ENCODE measurements around the gene MRPL2. TPM values are rescaled to one million over a fixed set of nuclear protein-coding genes. Genes with fewer than 3 reads are reported as not detected.
A peak's percentile ranks its signal among the peaks of the same experiment; 100 is the strongest.

MRPL2 gene
- polyA plus RNA-seq, 1 donor (not counting 4 experiments of a cell fraction or from before 2014, with no cell fraction given), result 27.4 TPM

DNA sequence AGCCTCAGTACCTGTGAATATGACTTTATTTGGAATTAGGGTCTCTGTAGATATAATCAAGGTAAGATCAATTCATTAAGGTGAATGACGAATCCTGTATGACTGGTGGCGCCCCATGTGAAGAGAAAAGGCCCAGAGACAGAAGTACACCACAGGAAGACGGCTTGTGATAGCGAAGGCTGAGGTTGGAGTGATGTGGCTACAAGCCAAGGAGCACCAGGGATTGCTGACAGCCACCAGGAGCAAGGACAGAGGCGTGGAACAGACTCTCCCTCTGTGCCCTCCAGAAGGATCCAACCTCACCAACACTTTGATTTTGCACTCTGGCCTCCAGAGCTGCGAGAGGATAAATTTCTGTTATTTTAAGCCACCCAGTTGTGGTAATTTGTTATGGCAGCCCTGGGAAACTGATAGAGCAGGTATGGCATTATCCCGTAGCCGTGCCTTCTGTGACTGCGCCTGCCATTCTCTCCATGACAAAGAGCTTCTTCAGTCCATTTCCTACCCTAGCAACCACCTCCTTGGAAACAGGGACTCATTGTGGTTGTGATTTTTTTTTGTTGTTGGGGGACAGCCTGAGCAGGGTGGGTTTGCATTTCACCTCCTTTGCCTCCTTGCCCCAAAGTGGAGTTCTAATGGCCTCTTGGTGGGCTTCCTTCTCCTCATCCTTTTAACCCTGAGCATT is 46.4 kb upstream of the MRPL2 start:
- Histone ChIP-seq H3K4me1 (ENCODE audit: control insufficient read depth, extremely low read depth, insufficient read depth, low read length) (peaks cover 14% of the 10 kb centered on the region), H3K9me1 (ENCODE audit: control insufficient read depth, extremely low read depth, insufficient read depth, low read length) (no peaks in the 10 kb centered on the region), H3K4me3 (ENCODE audit: control insufficient read depth in 2 of 3, extremely low read depth in 1 of 3, insufficient read depth in 2 of 3, low read depth in 1 of 3, low read length in 3 of 3) (no peak overlapping the region), H3K27me3 (ENCODE audit: control insufficient read depth, extremely low read depth, insufficient read depth, low read length) (no peaks in the 10 kb centered on the region), H3K27ac (ENCODE audit: control insufficient read depth, insufficient read depth, low read length) (no peak overlapping the region), H3K9me3 (ENCODE audit: control insufficient read depth, low read depth, low read length) (no peaks in the 10 kb centered on the region), H4K20me1 (ENCODE audit: control insufficient read depth, extremely low read depth, insufficient read depth, low read length) (no peaks in the 10 kb centered on the region), H3K4me2 (ENCODE audit: control insufficient read depth, extremely low read depth, insufficient read depth, low read depth, low read length) (no peak overlapping the region), H3K9ac (ENCODE audit: control insufficient read depth, extremely low read depth, insufficient read depth, low read length) (no peak overlapping the region), H2AFZ (ENCODE audit: control insufficient read depth, low read length) (no peak overlapping the region), H3K36me3 (ENCODE audit: control insufficient read depth in 2 of 2, extremely low read depth in 1 of 2, insufficient read depth in 2 of 2, low read length in 2 of 2) (peaks cover 0 to 3% of the 10 kb centered on the region in 2 experiments), H3K79me2 (ENCODE audit: control insufficient read depth, insufficient read depth, low read length) (peaks cover 64% of the 10 kb centered on the region)
- dilution Hi-C loops (cut with MboI; ENCODE audit: extremely low pct_ligation_motif_present, low sequenced_read_pairs), result no loop called here
- DNase-seq (ENCODE audit: low read depth, low spot score) (no peak), FAIRE-seq (no peak)
- no peak for TF ChIP-seq EZH2 (IDR thresholded peaks at IDR 0.05; ENCODE audit: low read length)
- TF ChIP-seq, protein P1, sequence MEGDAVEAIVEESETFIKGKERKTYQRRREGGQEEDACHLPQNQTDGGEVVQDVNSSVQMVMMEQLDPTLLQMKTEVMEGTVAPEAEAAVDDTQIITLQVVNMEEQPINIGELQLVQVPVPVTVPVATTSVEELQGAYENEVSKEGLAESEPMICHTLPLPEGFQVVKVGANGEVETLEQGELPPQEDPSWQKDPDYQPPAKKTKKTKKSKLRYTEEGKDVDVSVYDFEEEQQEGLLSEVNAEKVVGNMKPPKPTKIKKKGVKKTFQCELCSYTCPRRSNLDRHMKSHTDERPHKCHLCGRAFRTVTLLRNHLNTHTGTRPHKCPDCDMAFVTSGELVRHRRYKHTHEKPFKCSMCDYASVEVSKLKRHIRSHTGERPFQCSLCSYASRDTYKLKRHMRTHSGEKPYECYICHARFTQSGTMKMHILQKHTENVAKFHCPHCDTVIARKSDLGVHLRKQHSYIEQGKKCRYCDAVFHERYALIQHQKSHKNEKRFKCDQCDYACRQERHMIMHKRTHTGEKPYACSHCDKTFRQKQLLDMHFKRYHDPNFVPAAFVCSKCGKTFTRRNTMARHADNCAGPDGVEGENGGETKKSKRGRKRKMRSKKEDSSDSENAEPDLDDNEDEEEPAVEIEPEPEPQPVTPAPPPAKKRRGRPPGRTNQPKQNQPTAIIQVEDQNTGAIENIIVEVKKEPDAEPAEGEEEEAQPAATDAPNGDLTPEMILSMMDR (optimal IDR thresholded peaks at IDR 0.05 in 1 of 3, IDR thresholded peaks at IDR 0.05 in 1 of 3, conservative IDR thresholded peaks at IDR 0.05 in 1 of 3; ENCODE audit: extremely low read depth in 1 of 3, insufficient read depth in 2 of 3, low read length in 3 of 3), result no peak

DNA sequence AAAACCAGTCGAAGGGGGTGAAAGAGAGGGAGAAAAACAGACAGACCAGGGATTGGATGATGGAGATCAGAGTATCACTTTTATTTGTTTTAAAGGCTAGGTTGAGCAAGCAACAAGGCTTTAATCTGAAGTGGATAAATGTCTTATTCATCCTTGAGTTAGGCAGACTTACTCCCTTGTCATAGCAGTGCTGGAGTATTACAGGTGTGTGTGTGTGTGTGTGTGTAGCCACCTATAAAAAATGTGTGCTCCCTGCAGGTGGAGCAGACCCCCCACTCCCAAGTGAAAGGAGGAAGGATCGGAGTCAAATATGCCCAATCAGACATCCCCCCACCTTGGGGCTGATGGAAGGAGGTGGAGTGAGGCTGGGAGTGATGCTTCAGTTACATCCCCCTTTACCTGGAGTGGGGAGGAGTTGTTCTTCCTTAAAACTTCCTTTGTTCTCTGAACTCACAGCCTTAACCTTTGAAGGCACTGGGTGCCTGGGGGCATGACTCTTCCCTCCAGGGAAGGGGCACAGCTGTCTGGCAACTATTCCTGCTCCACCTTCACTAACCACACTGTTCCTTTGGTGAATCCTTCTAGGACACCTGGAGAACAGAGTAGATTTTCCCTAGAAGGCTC is 44.1 kb upstream of the MRPL2 start:
- H4K20me1 ChIP-seq (ENCODE audit: control insufficient read depth, extremely low read depth, insufficient read depth, low read length), result no peaks in the 10 kb centered on the region
- peaks cover 14% of the 10 kb centered on the region for H3K4me1 ChIP-seq (ENCODE audit: control insufficient read depth, extremely low read depth, insufficient read depth, low read length)
- DNase-seq (ENCODE audit: low read depth, low spot score) (no peak), FAIRE-seq (peak; percentile 79)
- no peaks in the 10 kb centered on the region for H3K9me1 ChIP-seq (ENCODE audit: control insufficient read depth, extremely low read depth, insufficient read depth, low read length)
- peak overlapping the region; percentile 10 for H3K27ac ChIP-seq (ENCODE audit: control insufficient read depth, insufficient read depth, low read length)
- H3K27me3 ChIP-seq (ENCODE audit: control insufficient read depth, extremely low read depth, insufficient read depth, low read length), result no peaks in the 10 kb centered on the region
- H3K9me3 ChIP-seq (ENCODE audit: control insufficient read depth, low read depth, low read length), result no peaks in the 10 kb centered on the region
- H3K9ac ChIP-seq (ENCODE audit: control insufficient read depth, extremely low read depth, insufficient read depth, low read length), result peak overlapping the region; percentile 0
- H3K36me3 ChIP-seq (ENCODE audit: control insufficient read depth in 2 of 2, extremely low read depth in 1 of 2, insufficient read depth in 2 of 2, low read length in 2 of 2), result peaks cover 0 to 3% of the 10 kb centered on the region in 2 experiments
- H2AFZ ChIP-seq (ENCODE audit: control insufficient read depth, low read length), result no peak overlapping the region
- peaks cover 67% of the 10 kb centered on the region for H3K79me2 ChIP-seq (ENCODE audit: control insufficient read depth, insufficient read depth, low read length)
- no peak for TF ChIP-seq EZH2 (IDR thresholded peaks at IDR 0.05; ENCODE audit: low read length)
- TF ChIP-seq, protein P1 (optimal IDR thresholded peaks at IDR 0.05 in 1 of 3, IDR thresholded peaks at IDR 0.05 in 1 of 3, conservative IDR thresholded peaks at IDR 0.05 in 1 of 3; ENCODE audit: extremely low read depth in 1 of 3, insufficient read depth in 2 of 3, low read length in 3 of 3), result no peak
- H3K4me2 ChIP-seq (ENCODE audit: control insufficient read depth, extremely low read depth, insufficient read depth, low read depth, low read length), result peak overlapping the region; percentile 63
- H3K4me3 ChIP-seq (ENCODE audit: control insufficient read depth in 2 of 3, extremely low read depth in 1 of 3, insufficient read depth in 2 of 3, low read depth in 1 of 3, low read length in 3 of 3), result no peak overlapping the region
- dilution Hi-C loops (cut with MboI; ENCODE audit: extremely low pct_ligation_motif_present, low sequenced_read_pairs), result no loop called here
